ENCODE measurements around the gene SZT2. TPM values are rescaled to one million over a fixed set of nuclear protein-coding genes. Genes with fewer than 3 reads are reported as not detected.
"Not testable (repeated sequence)": the region's sequence is repeated elsewhere in the genome, so short reads cannot be mapped to it uniquely, and the experiment has no call there.

SZT2 gene
- total RNA-seq, 3 donors from 2014 or later (not counting 1 experiment from before 2014, with no cell fraction given) = 103 to 128 (median 123) TPM

DNA sequence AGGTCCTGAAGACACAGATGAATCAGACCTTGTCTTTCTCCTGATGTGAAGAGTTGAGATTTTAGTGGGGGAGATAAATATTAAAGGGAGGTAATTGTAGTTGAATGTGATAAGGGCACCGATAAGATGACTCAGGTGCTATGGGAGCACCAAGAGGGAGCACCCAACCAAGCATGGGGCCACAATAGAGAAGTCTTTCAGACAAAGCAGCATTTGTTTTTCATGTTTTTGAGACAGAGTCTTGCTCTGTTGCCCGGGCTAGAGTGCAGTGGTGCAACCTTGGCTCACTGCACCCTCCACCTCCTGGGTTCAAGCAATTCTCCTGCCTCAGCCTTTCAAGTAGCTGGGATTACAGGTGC is 16.2 kb downstream of the SZT2 start:
- no peaks in the 10 kb centered on the region for H3K27me3 ChIP-seq (ENCODE audit: control insufficient read depth, insufficient read depth, low read length)
- DNase-seq (no peak), ATAC-seq (no peak)
- no peaks in the 10 kb centered on the region for H3K27me3 Mint-ChIP-seq (ENCODE audit: low read depth in 2 of 2)
- peaks cover 53% of the 10 kb centered on the region for H3K36me3 ChIP-seq (ENCODE audit: control insufficient read depth, insufficient read depth, low read length)
- 97% methylated on average over 2 of the region's 2 CpGs for WGBS (ENCODE audit: insufficient coverage)
- no peak overlapping the region for H3K4me3 ChIP-seq (ENCODE audit: low read length)
- no peaks in the 10 kb centered on the region for H3K36me3 Mint-ChIP-seq
- H3K27ac ChIP-seq (ENCODE audit: low read length) = no peak overlapping the region
- H3K9me3 Mint-ChIP-seq = no peaks in the 10 kb centered on the region
- TF ChIP-seq, protein P1, sequence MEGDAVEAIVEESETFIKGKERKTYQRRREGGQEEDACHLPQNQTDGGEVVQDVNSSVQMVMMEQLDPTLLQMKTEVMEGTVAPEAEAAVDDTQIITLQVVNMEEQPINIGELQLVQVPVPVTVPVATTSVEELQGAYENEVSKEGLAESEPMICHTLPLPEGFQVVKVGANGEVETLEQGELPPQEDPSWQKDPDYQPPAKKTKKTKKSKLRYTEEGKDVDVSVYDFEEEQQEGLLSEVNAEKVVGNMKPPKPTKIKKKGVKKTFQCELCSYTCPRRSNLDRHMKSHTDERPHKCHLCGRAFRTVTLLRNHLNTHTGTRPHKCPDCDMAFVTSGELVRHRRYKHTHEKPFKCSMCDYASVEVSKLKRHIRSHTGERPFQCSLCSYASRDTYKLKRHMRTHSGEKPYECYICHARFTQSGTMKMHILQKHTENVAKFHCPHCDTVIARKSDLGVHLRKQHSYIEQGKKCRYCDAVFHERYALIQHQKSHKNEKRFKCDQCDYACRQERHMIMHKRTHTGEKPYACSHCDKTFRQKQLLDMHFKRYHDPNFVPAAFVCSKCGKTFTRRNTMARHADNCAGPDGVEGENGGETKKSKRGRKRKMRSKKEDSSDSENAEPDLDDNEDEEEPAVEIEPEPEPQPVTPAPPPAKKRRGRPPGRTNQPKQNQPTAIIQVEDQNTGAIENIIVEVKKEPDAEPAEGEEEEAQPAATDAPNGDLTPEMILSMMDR (IDR thresholded peaks at IDR 0.05) = no peak
- H3K4me1 ChIP-seq (ENCODE audit: control insufficient read depth, insufficient read depth, low read length) = no peaks in the 10 kb centered on the region
- no peaks in the 10 kb centered on the region for H3K9me3 ChIP-seq (ENCODE audit: control insufficient read depth, insufficient read depth, low read length)
- H3K4me3 Mint-ChIP-seq = no peak overlapping the region
- H3K4me1 Mint-ChIP-seq = peaks cover 11 to 12% of the 10 kb centered on the region in 2 donors
- no peak overlapping the region for H3K27ac Mint-ChIP-seq
- intact Hi-C loops (cut with micrococcal nuclease) = no loop called here

DNA sequence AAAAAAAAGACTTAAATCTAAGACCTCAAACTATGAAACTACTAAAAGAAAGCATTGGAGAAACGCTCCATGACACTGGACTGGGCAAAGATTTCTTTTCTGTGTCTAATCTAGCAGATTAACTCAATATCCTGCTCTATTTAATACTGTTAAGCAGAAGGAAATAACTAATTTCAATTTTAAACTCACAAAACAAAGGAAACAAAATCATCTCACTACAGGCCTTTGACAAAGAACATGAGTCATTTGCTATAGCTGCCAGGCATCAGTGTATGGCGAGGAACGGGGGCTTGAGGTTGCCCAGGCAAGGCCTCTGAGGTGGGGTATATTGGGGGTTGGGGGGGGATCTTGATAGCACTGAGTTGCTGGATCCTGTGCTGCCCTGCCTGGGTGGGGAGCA is 20.9 kb downstream of the SZT2 start:
- DNase-seq = no peak
- Histone ChIP-seq H3K27me3 (ENCODE audit: control insufficient read depth, insufficient read depth, low read length) (no peaks in the 10 kb centered on the region), H3K4me3 (ENCODE audit: low read length) (no peak overlapping the region), H3K4me1 (ENCODE audit: control insufficient read depth, insufficient read depth, low read length) (no peaks in the 10 kb centered on the region), H3K9me3 (ENCODE audit: control insufficient read depth, insufficient read depth, low read length) (no peaks in the 10 kb centered on the region), H3K27ac (ENCODE audit: low read length) (no peak overlapping the region), H3K36me3 (ENCODE audit: control insufficient read depth, insufficient read depth, low read length) (peaks cover 37% of the 10 kb centered on the region)
- no peaks in the 10 kb centered on the region for H3K27me3 Mint-ChIP-seq (ENCODE audit: low read depth in 2 of 2)
- intact Hi-C loops (cut with micrococcal nuclease) = no loop called here
- TF ChIP-seq, protein P1 (IDR thresholded peaks at IDR 0.05) = no peak
- H3K4me1 Mint-ChIP-seq = peaks cover 5% of the 10 kb centered on the region in 2 donors
- ATAC-seq = no peak
- no peaks in the 10 kb centered on the region for H3K36me3 Mint-ChIP-seq
- 88% methylated on average over 2 of the region's 3 CpGs for WGBS (ENCODE audit: insufficient coverage)
- no peaks in the 10 kb centered on the region for H3K9me3 Mint-ChIP-seq
- no peak overlapping the region for H3K4me3 Mint-ChIP-seq
- no peak overlapping the region for H3K27ac Mint-ChIP-seq

DNA sequence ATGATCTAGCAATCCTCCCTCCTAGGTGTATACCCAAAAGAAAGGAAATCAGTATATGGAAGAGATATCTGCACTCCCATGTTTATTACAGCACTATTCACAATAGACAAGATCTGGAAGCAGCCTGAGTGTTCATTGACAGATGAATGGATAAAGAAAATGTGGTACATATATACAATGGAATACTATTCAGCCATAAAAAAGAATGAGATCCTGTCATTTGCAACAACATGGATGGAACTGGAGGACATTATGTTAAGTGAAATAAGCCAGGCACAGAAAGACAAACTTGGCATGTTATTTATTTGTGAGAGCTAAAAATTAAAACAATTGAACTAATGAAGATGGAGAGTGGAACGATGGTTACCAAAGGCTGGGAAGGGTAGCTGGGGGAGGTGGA is 23.7 kb downstream of the SZT2 start:
- H3K4me1 Mint-ChIP-seq; H3K27ac Mint-ChIP-seq; H3K4me1 ChIP-seq (ENCODE audit: control insufficient read depth, insufficient read depth, low read length); H3K9me3 ChIP-seq (ENCODE audit: control insufficient read depth, insufficient read depth, low read length); H3K27ac ChIP-seq (ENCODE audit: low read length); H3K27me3 Mint-ChIP-seq (ENCODE audit: low read depth in 2 of 2); DNase-seq; H3K36me3 Mint-ChIP-seq; intact Hi-C loops (cut with micrococcal nuclease); H3K9me3 Mint-ChIP-seq; H3K4me3 Mint-ChIP-seq; ATAC-seq; H3K4me3 ChIP-seq (ENCODE audit: low read length); H3K27me3 ChIP-seq (ENCODE audit: control insufficient read depth, insufficient read depth, low read length): not testable (repeated sequence)
- 100% methylated on average over 1 of the region's 1 CpG for WGBS (ENCODE audit: insufficient coverage)
- peaks cover 45% of the 10 kb centered on the region for H3K36me3 ChIP-seq (ENCODE audit: control insufficient read depth, insufficient read depth, low read length)

DNA sequence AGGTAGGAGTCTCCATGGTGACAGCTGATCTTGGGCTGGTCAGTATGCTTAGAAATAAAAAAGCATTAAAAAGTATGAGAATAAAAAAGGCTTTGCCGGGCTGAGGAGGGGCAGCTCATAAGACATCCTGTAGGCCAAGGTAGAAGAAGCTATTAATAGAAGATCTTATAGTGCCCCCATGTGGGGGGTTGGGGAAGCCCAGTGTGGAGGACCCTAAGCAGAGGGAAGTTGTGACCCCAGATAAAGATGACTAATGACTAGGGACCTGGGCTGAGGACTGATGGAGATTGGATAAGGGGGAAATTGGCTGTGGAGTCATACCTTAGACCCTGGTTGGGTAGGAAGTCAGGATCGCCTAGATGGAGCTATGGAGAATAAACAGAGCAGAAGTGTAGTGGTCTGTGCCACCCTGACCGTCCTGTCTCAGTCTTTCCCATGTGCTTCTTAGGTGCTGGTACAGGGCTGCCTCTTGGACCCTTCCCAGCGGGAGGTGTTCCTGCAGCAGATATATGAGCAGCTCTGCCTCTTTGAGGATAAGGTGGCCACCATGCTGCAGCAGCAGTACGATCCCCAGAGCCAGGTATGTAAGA is 25.0 kb downstream of the SZT2 start:
- Mint-ChIP-seq H3K4me1 (peaks cover 5% of the 10 kb centered on the region in 2 donors), H3K27ac (peak overlapping the region in 1 of 2 donors; percentile 68), H3K36me3 (no peaks in the 10 kb centered on the region), H3K4me3 (no peak overlapping the region), H3K9me3 (no peaks in the 10 kb centered on the region), H3K27me3 (ENCODE audit: low read depth in 2 of 2) (no peaks in the 10 kb centered on the region)
- Histone ChIP-seq H3K27ac (ENCODE audit: low read length) (no peak overlapping the region), H3K4me3 (ENCODE audit: low read length) (no peak overlapping the region), H3K9me3 (ENCODE audit: control insufficient read depth, insufficient read depth, low read length) (no peaks in the 10 kb centered on the region), H3K4me1 (ENCODE audit: control insufficient read depth, insufficient read depth, low read length) (no peaks in the 10 kb centered on the region), H3K27me3 (ENCODE audit: control insufficient read depth, insufficient read depth, low read length) (no peaks in the 10 kb centered on the region), H3K36me3 (ENCODE audit: control insufficient read depth, insufficient read depth, low read length) (peaks cover 50% of the 10 kb centered on the region)
- ATAC-seq = peak; percentile 83 to 92 (median 85)
- TF ChIP-seq, protein P1 (IDR thresholded peaks at IDR 0.05) = peak; percentile 65
- 87% methylated on average over 5 of the region's 5 CpGs for whole genome bisulfite sequencing (ENCODE audit: insufficient coverage)
- DNase-seq = peak; percentile 40 to 80
- intact Hi-C loops (cut with micrococcal nuclease) = loop anchor here (1.0 kb wide), 1 partner anchor 187 kb away; no protein-coding TSS in a partner anchor
